NCI-H446 treated with DMSO at 0.1 percent for 48 hours (cell line): ENCODE measurements around the gene HSF2BP.
"Not testable (repeated sequence)": the region's sequence is repeated elsewhere in the genome, so short reads cannot be mapped to it uniquely, and the experiment has no call there.

Experiments used
- DNase-seq: peaks from one replicate; lab custom pipeline; 2025; lab: John Stamatoyannopoulos, UW

HSF2BP gene

GRCh38 chr21:43687566-43688399, 28.5 kb upstream of the HSF2BP start:
- DNase-seq: no peak

DNA sequence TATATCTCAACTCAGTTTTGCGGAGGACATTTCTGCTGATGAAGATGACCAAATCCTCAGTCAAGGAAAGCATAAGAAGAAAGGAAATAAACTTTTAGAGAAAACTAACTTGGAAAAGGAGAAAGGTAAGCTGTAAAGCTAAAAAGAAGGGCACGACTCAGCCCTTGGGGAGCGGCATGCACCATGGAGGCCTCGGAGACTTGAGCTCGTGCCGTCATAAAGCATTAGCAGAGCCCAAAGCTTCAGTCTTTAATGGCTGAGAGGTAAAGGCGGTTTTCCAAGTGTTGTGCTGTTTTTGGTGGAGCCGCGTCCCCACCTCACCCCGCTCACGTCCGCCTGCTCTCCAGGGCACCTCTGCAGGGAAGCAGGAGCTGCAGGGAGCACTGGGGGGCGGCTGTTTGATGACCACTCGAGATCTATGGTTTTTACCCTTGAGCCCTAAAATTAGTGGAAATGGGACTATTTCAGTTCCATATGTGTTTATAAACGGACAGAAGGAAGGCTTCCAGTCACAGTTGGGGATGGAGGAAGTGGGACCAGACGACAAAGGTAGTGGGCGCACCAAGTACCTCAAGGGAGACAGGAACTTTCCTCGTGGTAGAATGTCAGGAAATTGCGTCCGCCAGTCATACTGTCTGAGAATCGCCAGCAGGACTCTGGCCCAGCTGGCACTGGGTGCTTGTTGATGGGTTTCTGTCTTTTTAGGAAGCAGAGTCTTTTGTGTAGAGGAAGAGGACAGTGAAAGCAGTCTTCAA, 27.7 kb upstream of the HSF2BP start:
- DNase-seq: no peak

- DNase-seq: no peak
Observed at GRCh38 chr21:43684424-43684823, 25.1 kb upstream of the HSF2BP start.

DNA sequence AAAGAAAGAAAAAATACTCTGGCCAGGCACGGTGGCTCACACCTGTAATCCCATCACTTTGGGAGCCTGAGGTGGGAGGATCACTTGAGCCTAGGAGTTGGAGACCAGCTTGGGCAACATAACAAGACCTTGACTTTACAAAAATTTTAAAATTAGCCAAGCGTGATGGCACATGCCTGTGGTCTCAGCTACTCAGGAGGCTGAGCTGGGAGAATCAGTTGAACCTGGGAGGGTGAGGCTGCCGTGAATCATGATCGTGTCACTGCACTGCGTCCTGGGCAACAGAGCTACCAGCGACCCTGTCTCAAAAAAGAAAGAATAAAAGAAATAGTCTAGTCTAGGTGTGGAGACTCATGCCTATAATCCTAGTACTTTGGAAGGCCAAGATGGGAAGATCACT, 22.4 kb upstream of the HSF2BP start:
- no peak for DNase-seq

DNA sequence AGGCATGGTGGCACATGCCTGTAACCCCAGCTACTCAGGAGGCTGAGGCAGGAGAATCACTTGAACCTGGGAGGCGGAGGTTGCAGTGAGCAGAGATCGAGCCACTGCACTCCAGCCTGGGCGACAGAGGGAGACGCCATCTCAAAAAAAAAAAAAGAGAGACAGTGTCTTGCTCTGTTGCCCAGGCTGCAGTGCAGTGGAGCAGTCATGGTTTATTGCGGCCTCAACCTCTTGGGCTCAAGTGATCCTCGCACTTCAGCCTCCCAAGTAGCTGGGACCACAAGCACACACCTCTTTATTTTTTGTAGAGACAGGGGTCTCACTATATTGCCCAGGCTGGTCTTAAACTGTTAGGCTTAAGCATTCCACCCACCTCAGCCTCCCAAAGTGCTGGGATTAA, 21.1 kb upstream of the HSF2BP start:
- not testable (repeated sequence) for DNase-seq

DNA sequence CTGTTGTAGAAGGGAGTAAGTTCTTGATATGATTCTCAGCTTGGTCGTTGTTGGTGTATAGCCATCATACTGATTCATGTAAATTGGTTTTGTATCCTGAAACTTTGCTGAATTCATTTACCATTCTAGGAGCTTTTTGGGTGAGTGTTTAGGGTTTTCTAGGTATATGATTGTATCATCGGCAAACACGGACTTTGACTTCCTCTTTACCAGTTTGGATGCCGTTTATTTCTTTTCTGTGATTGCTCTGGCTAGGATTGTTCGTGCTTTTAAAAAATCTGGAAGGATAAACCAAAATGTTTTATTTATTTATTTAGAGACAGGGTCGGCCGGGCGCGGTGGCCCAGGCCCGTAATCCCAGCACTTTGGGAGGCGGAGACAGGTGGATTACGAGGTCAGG, 20.7 kb upstream of the HSF2BP start:
- DNase-seq: no peak

DNA sequence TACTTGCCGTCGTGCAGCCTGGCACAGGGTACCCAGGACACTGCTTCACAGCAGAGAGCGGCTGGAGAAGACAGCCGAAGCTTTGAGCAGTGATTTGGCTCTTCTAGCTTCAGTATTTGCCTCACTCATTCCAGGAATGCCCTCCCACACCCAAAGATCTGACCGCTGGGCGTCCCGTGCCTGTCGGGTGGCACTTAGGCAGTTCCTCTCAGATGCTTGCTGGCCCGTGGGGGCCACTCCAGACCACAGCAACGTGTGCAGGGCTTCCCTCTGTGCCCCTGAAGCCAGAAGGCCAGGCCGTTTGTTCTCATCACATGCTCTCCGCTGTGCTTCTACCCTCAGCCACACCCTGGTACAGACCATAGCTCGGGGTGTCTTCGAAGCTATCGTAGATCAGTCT, 17.1 kb upstream of the HSF2BP start:
- no peak for DNase-seq

GRCh38 chr21:43675871-43676270, 16.6 kb upstream of the HSF2BP start:
- DNase-seq: no peak

DNA sequence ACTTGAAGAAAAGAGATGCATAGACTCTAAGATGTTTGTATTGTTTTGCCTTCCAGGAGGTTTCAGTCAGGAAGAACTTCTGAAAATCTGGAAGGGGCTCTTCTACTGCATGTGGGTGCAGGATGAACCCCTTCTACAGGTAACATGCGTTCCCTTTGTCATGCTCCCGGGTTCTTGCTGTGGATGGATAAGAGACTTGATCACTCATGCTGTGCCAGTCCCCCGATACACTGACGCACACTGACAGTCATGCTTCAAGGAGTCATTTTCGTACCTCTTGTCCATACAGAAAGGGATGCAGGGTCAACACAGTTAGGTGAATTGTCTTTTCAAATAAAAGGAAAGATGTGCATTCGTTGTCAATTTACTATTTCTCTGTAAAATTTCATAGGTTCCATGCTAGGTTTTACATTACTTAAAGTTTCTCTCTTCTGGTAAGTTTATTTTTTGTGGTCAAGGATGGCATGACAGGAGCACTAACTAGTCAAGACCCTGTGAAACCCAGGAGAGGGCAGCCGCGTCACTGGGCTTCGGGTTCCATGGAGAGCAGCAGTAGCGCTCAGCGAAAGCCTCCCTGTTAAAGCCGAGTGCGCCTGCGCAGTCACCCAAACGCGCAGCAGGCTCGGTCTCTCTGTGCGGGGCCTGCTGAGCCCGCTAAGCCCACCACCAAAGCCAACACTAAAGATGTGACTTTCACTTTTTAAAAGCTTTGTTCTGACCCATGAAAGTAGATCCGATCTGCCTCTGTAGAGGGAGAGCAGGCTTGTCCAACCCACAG, 10.7 kb upstream of the HSF2BP start:
- no peak for DNase-seq

GRCh38 chr21:43667191-43667904, 8.1 kb upstream of the HSF2BP start:
- no peak for DNase-seq

GRCh38 chr21:43665879-43666278, 6.6 kb upstream of the HSF2BP start:
- no peak for DNase-seq

GRCh38 chr21:43664358-43664757, 5.1 kb upstream of the HSF2BP start:
- DNase-seq: no peak

DNA sequence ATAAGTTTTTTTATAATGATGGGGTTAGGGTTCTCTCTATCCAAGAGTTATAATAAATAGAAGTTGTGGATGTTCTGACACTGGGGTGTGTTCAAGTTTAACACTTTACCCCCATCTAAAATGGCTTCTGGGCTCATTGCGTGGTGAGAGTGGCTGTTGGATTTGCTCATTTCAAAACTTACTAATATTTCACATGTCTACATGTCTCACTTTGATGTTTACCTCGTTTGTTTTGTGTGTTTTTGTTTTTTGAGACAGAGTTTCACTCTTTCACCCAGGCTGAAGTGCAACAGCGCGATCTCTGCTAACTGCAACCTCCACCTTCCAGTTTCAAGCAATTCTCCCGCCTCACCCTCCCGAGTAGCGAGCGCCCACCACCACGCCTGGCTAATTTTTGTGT, 3.7 kb upstream of the HSF2BP start:
- no peak for DNase-seq

- DNase-seq: no peak
Observed at GRCh38 chr21:43662286-43662685, 3.0 kb upstream of the HSF2BP start.

DNA sequence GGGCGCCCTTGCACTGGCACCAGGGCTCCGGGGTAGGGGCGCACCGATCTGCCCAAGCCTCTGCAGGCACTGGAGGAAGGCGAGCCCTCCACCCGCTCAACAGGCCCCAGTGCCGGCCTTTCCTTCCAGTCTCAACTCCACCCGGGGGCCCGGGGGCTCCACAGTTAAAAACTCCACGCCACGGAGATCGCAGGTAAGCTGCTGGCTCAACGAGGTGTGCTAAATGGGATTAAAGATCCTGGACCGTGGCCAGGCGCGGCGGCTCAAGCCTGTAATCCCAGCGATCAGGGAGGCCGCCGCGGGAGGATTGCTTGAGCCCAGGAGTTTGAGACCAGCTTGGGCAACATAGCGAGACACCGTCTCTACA, 536 bp downstream of the HSF2BP start:
- no peak for DNase-seq

- no peak for DNase-seq
Observed at GRCh38 chr21:43658088-43658741, 1.1 kb downstream of the HSF2BP start.

GRCh38 chr21:43657355-43658087, 1.8 kb downstream of the HSF2BP start:
- no peak for DNase-seq

DNA sequence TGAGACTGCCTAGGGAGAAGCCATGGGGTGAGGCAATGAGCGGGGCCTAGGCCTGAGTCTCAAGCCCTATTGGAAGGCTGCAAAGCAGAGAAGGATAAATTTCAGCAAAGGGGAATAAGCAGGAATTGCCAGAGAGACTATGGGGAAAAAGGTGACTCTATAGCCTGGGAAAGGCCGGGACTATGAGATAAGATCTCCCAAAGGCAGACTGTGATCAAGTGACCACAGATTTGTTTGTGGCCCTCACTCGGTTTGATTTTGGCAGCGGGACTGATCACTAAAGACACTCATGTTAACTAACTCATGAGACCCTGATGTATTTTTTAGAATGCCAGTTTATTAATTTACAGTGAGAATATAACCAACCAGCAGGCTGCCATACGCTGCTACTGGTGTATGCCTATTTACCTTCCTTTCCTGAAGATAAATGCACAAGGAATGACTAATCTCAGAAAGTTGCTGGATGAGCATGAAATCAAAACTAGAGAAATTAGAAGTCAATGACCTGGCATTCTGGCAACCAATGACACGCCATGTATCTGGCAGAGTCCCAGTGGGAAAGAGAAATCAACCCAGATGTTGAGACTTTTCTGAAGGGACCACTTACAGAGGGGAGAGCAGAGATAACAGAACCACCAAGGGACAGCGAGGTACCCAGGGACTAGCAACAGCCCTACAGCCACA, 4.3 kb downstream of the HSF2BP start:
- DNase-seq: no peak

GRCh38 chr21:43653626-43654025, 5.7 kb downstream of the HSF2BP start:
- no peak for DNase-seq

DNA sequence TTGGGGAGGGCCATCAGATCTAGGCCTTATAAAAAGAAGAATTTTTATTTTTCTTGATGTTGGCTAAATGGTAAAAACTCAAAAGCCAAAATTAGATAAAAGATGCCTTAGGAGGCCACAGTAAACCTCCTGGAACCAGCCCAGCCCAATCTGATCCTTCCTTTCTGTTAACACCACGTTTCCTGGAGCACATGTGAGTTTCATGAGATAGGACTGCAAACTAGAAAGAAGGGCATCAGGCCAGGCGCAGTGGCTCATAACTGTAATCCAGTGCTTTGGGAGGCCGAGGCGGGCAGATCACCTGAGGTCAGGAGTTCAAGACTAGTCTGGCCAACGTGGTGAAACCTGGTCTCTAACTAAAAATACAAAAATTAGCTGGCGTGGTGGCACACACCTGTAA, 6.7 kb downstream of the HSF2BP start:
- DNase-seq: no peak
